Measurements from ENCODE around the gene CHSY1. TPM values are rescaled to one million over a fixed set of nuclear protein-coding genes. Genes with fewer than 3 reads are reported as not detected.

CHSY1 gene
- total RNA-seq, 2 donors from 2014 or later = 10.6 to 11.7 TPM

DNA sequence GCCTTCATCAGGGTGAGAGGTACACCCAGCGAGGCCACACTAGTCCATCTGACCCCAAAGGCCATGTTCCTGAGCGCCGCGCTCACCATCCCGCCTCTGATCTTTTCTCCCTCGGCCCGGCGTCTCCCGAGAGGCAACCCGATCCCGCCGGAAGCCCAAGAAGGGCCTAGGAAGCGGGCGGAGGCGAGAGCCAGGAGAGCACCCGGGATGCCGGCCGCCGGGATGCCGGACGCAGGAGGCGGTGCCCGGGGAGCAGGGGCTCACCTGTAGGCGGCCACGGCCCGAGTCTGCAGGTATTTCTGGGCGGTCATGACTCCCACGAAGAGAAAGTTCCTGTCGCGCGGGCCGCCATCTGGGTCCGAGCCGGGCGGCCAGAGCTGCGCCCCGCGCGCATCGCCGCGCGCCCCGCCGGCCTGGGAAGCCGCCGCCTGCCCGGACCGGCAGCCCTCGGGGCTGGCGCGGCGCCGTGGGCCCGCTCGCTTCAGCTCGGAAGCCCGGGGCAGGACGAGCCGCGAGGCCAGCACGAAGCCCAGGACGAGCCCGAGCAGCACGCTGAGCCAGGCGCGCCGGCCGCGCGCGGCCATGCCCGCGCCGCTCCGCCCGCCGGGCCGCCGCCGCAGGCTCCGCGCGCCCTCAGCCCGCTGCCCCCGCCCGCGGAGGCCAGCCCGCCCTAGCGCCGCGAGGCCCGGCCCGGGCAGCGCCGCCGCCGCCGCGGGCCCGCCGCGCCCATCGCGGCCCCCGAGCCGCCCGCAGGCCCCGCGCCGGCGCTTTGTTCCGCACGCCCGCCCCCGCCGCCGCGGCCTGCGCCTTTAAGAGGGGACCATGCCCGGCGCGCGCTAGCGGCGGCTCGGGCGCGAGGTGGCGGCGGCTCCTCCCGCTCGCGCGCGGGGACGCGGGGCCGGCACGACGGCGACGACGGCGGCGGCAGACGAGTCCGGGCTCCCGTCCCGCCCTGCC is 697 bp downstream of the CHSY1 start:
- intact Hi-C loops (cut with DNase I, micrococcal nuclease) = loop anchor here in 1 of 2 donors (10.0 kb wide), 1 partner anchor 636 kb away; no protein-coding TSS in a partner anchor
- DNase-seq (peak in 1 of 2 donors; percentile 58), ATAC-seq (peak; percentile 74)

DNA sequence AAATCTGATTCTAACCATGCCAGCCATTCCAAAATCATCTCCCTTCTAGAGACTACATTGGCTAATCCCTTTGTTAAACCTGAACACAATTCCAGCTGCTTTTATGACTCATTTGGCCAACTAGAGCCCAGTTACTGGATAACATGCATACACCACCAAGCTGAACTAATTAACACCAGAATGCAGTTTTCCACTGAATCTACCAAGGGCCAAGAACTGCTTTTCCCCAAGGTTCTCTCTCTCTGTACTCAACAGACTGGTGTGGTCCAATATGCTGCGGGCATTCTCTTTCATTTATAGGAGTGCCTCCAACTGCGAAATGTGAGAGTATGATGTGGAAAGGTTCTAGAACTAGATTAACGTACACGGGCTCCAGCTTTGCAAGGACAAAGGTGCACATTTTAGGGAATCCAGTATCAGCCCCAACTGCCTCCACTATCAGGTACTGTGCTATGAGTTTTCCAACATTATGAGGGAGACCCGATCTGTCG is 1.5 kb downstream of the CHSY1 start:
- DNase-seq (no peak), ATAC-seq (no peak)
- intact Hi-C loops (cut with DNase I, micrococcal nuclease) = loop anchor here in 1 of 2 donors (10.0 kb wide), 1 partner anchor 636 kb away; no protein-coding TSS in a partner anchor

DNA sequence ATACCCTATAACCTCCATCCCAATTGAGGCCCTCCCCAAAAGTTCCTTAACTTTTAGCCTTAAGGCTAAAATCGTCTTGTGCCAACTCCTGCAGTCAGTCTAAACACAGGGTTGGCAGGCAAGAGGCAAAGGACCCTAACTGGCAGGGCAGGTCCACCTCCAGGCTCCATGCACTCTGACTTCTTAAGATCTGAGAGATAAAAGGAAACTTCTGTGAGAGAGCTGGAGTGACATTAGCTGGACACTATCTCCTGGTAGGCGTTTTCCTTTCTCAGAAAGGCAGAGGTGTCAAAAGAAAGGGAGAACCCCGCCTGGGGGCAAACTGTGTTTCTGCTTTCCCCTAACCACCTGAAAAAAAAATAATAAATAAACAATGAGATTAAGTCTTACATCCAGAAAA is 3.6 kb downstream of the CHSY1 start:
- ATAC-seq = no peak
- no peak for DNase-seq
- intact Hi-C loops (cut with DNase I, micrococcal nuclease) = no loop called here

DNA sequence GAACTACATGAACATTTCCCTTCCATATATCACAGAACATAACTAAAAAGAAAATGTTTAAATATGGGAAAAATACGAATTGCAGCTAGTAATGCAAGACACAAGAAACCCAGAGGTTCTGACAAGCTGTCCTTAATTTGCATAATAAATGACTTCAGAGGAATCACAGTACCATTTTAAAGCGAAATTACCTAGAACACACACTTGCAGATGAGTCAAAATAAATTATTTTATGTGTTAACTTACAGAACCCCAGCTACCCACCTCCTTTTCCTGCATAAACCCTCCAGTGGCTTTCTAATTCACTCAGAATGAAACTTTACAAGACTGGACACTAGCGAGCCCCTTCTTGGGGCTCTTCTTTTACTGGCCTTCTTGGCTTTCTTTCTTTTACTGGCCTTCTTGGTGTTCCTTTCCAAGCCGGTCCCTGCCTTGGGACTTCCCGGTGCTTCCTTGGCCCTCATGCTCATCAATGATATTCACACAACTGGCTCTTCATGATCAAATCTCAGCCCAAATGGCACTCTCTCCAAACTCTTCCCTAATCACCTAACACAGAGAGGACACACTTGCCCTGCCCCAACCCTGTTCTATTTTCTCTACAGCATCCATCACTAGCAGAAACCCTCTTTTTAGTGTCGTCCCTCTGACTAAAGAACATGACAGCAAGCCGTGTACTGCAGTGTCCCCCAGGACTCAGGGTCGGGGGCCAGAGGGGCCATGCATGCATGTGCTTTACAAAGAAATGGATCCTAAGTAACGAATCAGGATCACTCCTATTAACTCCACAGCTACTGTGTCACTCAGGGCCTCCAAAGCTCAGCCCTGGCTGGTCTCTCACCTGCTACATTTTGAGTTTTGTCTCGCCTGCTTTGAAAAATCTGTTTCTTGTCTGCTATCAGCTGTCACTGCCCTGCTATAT is 4.8 kb downstream of the CHSY1 start:
- ATAC-seq = no peak
- intact Hi-C loops (cut with DNase I, micrococcal nuclease) = no loop called here

DNA sequence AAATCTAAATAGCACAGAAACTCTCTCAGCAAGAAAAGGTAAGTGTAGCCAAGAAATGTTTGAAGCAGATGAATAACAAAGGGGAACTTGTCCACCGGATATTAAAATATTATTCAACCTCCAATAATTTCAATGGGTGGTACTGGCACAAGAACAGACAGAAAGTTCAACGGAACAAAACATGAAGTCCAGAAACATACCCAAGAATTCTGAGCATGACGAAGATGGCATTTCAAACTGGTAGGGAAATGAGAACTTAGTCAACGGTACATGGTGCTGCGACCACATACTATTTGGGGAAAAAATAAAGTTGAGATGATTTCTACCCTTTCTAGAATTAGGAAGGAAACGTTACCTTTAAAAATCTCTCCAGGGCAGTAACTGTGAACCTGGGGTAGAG is 5.5 kb downstream of the CHSY1 start:
- DNase-seq = no peak
- ATAC-seq = no peak
- intact Hi-C loops (cut with DNase I, micrococcal nuclease) = no loop called here

More for the DNA sequence above, 4.8 kb downstream of the CHSY1 start:
- DNase-seq = no peak

DNA sequence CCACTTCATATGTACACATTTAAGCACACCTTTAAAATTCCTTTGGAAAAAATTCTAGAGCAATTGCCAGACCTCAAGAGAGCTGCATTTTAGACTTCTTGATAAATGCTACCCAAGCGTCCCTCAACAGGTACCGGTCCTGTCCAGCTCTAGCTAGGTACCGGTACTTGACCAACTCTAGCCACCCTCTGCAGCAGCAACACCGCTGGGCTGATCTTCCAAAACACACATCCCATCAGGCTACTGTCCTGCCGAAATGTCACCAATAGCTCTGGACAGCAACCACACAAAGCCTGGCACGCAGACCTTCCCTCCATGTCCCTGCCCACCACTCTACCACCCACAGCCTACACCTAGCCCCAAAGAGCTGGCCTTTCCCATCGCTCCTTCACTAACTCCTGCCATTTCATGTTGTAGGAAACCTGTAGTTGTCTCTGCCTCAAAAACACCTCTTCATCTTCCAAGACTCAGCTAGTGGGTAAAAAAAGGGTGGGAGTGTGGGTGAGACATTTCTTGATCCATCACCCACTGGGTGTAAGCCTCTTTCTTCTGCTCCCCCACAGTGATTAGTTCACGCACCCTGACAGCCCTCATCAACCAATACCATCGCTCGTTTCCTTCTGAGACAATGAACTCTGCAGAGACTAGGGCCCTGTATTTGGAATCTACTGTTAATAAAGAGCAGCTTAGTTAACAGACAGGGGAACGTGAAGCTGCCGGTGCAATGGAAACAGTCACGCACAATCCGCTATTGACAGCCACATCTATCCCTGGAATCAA is 6.8 kb downstream of the CHSY1 start:
- no peak for ATAC-seq

DNA sequence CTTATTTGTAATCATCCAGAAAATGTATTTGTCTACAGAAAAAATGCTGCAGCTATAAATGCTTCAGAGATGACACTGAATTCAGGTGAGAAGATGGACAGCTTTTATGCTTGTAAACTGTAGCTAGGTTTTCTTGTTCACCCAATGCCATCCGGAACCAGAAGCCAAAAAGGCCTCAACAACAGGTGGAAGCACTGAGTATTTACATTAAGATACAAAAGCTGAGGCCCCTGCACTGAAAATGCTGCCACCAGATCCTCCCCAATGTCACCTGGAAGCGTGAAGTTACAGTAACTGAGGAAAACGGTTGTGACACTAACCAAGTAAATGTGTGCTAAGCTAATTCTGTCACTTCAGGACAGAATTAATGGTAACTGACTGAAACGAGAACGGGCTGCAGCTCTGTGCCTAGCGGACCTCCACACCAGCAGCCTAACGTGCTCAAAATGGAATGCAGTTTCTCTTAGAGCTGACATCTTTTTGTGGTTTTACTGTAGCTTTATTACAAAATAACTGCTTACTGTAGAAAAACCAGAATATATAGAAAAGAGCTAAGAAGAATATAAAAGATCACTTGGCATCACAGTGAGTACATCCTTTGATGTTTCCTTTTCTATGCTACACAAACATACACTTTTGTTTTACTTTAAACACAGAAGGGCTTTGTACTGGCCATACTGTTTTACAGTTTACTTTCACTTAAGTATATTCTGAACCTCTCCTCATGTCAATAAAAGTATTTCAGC is 7.6 kb downstream of the CHSY1 start:
- DNase-seq (no peak), ATAC-seq (no peak)
- intact Hi-C loops (cut with DNase I, micrococcal nuclease) = no loop called here

More for the DNA sequence above, 6.8 kb downstream of the CHSY1 start:
- intact Hi-C loops (cut with DNase I, micrococcal nuclease) = no loop called here
- no peak for DNase-seq

DNA sequence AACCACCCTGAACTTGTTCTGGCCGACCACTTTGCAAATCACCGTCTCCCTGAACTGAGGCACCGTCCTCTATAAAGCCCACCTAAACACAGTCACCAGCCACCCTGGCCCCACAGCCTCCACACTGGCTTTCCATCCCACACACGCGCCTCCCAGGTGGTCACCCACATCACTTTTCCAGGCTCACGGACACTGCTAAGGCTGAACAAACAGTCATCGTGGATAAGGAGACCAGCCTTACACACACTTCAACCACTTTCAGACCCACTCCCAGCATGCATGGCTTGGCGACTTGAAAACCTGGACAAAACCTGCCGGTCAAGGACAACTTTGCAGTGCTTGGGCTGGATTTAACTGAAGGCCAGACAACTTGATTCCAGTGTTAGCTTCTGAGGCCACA is 8.4 kb downstream of the CHSY1 start:
- no peak for ATAC-seq
- intact Hi-C loops (cut with DNase I, micrococcal nuclease) = no loop called here
- no peak for DNase-seq

DNA sequence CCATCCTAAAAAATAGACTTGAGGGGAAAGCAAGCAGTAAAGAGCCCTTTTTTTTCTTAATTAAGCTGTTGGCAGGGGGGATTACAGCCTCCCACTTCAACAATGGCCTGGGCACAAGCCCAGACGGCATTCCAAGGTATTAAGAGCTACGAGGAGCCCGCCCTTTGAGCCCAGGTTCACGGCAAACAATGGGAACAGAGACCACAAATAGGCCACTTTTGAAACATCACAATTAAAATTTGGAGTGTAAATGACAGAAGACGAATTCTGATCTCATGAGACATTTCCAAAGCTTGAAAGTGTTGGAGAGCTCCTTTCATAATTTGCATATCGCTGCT is 8.9 kb downstream of the CHSY1 start:
- intact Hi-C loops (cut with DNase I, micrococcal nuclease) = no loop called here
- DNase-seq = no peak
- ATAC-seq = no peak

DNA sequence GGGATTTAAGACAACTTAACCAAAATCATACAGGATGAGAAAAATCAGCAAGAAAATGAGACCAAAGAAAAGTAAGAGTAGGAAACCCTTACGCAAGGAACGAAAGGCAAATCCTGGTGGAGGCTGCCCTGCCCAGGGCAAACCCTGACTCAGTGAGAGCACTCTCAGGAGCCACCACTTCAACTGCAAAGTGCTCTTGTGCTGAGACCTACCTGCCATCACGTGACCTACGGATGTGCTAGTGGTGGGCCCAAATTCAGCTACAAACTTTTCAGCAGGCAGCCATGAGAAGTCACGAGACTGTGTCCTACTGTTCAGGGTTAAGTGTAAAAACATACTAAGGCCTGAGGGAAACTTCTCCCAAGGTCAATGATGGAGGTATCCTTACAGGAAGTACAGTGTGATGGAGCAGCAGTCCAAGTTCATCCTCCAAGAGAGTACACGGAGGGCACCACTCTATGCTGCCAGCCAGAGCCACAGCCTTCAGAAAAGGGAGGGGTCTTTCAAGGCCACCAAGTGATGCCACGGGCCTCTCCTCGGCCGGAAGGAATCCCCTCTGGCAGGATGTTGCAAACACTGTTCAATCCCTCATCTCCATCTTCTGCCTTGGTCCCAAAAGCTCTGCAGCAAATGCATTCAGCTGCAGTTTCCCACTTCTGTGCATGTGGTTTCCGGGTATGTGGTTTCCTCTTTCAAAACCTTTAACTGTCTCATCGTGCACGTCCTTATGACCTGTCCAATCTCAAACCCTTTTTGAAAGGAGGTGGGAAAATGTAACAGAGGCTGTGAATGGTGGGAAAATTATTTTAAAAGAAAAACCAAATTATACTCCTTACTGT is 9.5 kb downstream of the CHSY1 start:
- intact Hi-C loops (cut with DNase I, micrococcal nuclease) = no loop called here
- ATAC-seq = no peak
- DNase-seq = no peak

DNA sequence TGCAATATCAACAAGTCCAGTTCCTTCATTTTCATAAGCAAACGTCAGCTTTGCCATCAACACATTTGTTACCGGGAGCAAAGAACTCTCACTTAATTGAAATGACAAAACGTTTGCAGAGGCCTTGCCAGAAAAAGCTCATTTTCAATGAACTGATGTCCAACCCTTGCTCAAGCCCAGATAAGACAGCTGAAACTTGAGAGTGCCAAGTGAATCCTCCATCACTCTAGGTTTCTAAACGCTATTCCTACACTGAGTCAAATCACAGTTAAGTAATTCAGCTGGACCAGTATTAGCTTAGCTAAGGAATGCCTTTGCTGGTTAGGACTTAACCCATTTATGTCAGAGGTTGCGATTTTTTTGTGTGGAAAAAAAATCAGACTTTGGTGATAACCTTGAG is 11.5 kb downstream of the CHSY1 start:
- DNase-seq (no peak), ATAC-seq (no peak)
- intact Hi-C loops (cut with DNase I, micrococcal nuclease) = no loop called here

DNA sequence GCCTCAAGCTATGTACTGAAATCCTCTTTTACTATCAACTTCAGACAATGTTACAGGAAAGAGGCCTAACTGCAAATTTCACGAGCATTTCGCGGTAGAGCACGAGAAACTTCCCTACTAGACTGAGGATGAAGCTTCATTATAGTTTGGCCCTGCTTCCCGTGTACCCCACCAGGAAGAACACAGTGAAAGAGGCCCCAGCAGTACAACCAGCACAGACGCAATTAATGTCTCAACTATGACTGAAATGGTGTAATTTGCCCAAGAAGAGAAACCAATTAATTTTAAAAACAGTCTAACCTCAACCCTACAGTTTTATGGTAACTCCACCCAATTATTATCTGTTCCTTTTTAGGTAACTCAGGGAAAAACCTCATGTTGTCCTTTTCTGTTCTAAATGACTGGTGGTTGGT is 12.1 kb downstream of the CHSY1 start:
- DNase-seq = no peak
- intact Hi-C loops (cut with DNase I, micrococcal nuclease) = no loop called here

DNA sequence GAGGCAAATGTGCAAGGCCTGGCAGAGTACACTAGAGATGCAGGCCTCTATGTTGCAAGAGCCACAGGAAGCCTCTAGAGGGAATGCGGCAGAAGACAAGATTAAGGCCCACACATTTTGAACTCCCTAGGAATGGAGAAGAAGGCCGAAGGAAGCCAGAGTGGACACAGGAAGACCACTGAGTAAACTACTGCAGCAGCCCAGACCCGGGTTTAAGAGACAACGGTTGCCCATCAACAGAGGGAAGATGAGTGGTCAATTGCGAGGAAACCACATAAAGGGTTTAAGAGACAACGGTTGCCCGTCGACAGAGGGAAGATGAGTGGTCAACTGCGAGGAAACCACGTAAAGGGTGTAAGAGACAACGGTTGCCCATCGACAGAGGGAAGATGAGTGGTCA is 14.6 kb downstream of the CHSY1 start:
- intact Hi-C loops (cut with DNase I, micrococcal nuclease) = no loop called here
- ATAC-seq (no peak), DNase-seq (no peak)

More for the DNA sequence above, 12.1 kb downstream of the CHSY1 start:
- no peak for ATAC-seq

DNA sequence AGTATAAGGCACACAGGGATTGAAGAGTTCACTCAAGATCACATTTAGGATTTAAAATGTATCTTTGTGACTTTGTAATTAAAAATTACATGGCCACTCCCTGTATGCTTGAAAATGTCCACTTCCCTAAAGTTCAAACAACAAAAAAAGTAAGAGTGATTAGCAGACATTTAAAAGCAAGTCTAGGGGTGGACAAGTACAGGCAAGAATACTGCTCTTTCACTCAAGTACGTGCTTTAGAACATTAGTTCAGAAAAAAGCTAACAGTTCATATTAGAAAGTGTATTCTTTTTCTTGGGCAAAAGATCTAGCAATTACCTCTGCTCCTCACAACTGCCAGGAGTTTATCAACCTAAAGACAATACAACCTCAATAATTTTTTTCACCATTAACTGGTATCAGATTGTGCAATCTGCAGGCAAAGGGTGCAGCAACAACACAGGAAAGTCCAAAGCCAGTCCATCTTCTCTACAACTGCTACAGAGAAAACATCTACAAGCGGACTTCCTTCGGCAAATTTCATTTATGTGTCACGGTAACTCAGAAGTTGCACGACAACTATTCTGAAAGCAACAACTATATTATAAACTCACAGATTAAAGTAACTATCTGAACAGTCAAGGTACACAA is 18.1 kb downstream of the CHSY1 start:
- ATAC-seq (no peak), DNase-seq (no peak)
- intact Hi-C loops (cut with DNase I, micrococcal nuclease) = no loop called here

DNA sequence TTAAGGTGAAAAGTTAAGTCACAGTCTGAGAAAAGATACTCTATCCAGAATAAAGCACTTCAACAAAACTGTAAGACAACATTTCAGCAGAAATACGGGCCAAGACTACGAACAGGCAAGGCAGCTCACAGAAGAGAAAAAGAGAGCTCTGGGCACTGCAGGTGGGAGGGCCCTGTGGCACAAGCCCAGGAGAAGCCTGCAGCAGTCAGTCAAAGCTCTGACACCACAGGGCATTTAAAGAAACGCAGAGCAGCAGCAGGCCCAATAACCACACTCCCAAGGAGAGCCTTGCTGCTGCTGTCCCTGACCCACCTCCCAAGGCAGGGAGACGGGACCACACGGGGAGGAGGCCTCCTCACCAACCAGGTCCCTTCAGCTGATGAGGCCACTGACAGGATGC is 19.2 kb downstream of the CHSY1 start:
- DNase-seq (no peak), ATAC-seq (no peak)
- intact Hi-C loops (cut with DNase I, micrococcal nuclease) = no loop called here

DNA sequence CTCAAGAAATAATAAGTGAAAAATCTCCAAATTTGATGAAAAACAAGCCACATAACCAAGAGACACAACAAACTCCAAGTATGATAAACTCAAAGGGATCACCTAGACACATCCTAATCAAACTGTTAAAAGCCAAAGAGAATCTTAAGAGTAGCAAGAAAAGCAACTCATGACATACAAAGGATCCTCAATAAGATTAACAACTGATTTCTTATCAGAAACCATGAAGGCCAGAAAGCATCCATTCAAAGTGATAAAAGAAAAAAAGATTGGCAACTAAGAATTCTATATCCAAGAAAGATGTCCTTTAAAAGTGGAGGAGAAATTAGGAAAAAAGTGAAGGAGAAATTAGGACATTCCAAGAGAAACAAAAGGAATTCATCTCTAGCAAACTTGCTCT is 23.5 kb downstream of the CHSY1 start:
- intact Hi-C loops (cut with DNase I, micrococcal nuclease) = no loop called here
- ATAC-seq (no peak), DNase-seq (no peak)

DNA sequence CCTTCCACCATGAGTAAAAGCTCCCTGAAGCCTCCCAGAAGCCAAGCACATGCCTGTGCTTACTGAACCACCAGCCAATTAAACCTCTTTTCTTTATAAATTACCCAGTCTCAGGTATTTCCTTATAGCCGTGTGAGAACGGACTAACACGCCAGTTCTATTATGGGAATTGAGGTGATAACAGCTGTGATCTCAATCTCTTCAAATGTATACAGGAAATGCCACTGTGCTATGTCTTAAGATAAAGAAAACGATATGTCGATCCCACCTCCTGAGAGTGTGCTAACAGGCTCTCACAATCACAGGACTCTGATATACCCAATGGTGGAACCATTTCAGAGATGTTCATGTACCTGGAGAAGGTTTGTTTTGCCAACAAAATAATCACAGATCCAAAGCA is 26.2 kb downstream of the CHSY1 start:
- peak; percentile 64 for ATAC-seq
- DNase-seq = no peak
- intact Hi-C loops (cut with DNase I, micrococcal nuclease) = no loop called here

All from left colon (tissue), 2 donors.